Measurements from ENCODE around the gene COA1.
"Not testable (repeated sequence)": the region's sequence is repeated elsewhere in the genome, so short reads cannot be mapped to it uniquely, and the experiment has no call there.

COA1 gene

GRCh38 chr7:43716598-43716997 is 12.7 kb downstream of the COA1 start:
- CTCF ChIA-PET, result interaction anchor here (1.0 to 8.8 kb wide), 3 partner anchors 17 to 133 kb away, joined by 3 to 124 read pairs (median 68); partner anchors contain the start of gene STK17A
- POLR2A ChIA-PET, result interaction anchor here (1.1 kb wide), 1 partner anchor 134 kb away, joined by 7 read pairs; the partner anchor contains the start of gene STK17A
- DNase-seq (ENCODE audit: extremely low spot score), result no peak
- TF ChIP-seq, protein P1, sequence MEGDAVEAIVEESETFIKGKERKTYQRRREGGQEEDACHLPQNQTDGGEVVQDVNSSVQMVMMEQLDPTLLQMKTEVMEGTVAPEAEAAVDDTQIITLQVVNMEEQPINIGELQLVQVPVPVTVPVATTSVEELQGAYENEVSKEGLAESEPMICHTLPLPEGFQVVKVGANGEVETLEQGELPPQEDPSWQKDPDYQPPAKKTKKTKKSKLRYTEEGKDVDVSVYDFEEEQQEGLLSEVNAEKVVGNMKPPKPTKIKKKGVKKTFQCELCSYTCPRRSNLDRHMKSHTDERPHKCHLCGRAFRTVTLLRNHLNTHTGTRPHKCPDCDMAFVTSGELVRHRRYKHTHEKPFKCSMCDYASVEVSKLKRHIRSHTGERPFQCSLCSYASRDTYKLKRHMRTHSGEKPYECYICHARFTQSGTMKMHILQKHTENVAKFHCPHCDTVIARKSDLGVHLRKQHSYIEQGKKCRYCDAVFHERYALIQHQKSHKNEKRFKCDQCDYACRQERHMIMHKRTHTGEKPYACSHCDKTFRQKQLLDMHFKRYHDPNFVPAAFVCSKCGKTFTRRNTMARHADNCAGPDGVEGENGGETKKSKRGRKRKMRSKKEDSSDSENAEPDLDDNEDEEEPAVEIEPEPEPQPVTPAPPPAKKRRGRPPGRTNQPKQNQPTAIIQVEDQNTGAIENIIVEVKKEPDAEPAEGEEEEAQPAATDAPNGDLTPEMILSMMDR (IDR thresholded peaks at IDR 0.05; ENCODE audit: control extremely low read depth, extremely low read depth, low read depth, missing control alignments), result no peak

- DNase-seq (ENCODE audit: extremely low spot score); POLR2A ChIA-PET: not testable (repeated sequence)
- CTCF ChIA-PET, result interaction anchor here (7.5 to 8.8 kb wide), 2 partner anchors 17 to 133 kb away, joined by 68 to 124 read pairs; partner anchors contain the start of gene STK17A
These were observed 13.4 kb downstream of the COA1 start for GRCh38 chr7:43715966-43716365.

- ChIA-PET CTCF (interaction anchor here (0.6 to 2.4 kb wide), 4 partner anchors 9 to 129 kb away, joined by 3 to 8 read pairs (median 6); partner anchors contain the start of gene STK17A), POLR2A (no interaction called here)
- TF ChIP-seq, protein P1 (IDR thresholded peaks at IDR 0.05; ENCODE audit: control extremely low read depth, extremely low read depth, low read depth, missing control alignments), result no peak
- no peak for DNase-seq (ENCODE audit: extremely low spot score)
These were observed 17.8 kb downstream of the COA1 start for GRCh38 chr7:43711503-43711902.

GRCh38 chr7:43708055-43708454 is 21.3 kb downstream of the COA1 start:
- CTCF ChIA-PET, result interaction anchor here (1.1 to 1.6 kb wide), 2 partner anchors 42 to 126 kb away, joined by 3 to 4 read pairs; partner anchors contain the start of gene STK17A
- DNase-seq (ENCODE audit: extremely low spot score); POLR2A ChIA-PET: not testable (repeated sequence)

DNA sequence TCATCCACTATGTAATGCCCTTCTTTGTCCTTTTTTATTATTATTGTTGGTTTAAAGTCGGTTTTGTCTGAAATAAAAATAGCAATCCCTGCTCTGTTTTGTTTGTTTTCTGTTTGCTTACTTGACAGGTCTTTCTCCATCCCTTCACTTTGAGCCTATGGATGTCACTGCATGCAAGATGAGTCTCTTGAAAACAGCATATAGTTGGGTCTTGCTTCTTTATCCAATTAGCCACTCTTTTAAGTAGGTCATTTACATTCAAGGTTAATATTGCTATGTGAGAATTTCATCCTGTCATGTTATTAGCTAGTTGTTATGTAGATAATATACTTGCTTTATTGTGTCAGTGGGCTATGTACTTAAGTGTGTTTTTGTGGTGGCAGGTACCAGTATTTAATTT is 25.8 kb downstream of the COA1 start:
- CTCF ChIA-PET, result interaction anchor here (1.1 to 3.5 kb wide), 4 partner anchors 10 to 136 kb away, joined by 3 to 25 read pairs (median 4); partner anchors contain the start of gene STK17A
- DNase-seq (ENCODE audit: extremely low spot score), result no peak
- POLR2A ChIA-PET, result interaction anchor here (1.6 kb wide), 1 partner anchor 121 kb away, joined by 6 read pairs; the partner anchor contains the start of gene STK17A
- TF ChIP-seq, protein P1 (IDR thresholded peaks at IDR 0.05; ENCODE audit: control extremely low read depth, extremely low read depth, low read depth, missing control alignments), result no peak

DNA sequence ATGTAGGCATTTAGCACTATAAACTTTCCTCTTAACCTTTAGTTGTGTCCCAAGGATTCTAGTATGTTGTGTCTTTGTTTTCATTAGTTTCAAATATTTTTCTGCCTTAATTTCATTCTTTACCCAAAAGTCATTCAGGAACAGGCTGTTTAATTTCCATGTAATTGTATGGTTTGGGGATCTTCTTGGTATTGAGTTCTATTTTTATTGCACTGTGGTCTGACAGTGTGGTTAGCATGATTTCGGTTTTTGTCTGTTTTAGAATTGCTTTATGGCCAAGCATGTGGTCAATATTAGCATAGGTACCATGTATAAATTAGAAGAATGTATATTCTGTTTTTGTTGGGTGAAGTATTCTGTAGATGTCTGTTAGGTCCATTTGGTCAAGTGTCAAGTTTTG is 26.3 kb downstream of the COA1 start:
- DNase-seq (ENCODE audit: extremely low spot score), result no peak
- TF ChIP-seq, protein P1 (IDR thresholded peaks at IDR 0.05; ENCODE audit: control extremely low read depth, extremely low read depth, low read depth, missing control alignments), result no peak
- ChIA-PET POLR2A (no interaction called here), CTCF (interaction anchor here (2.2 to 6.8 kb wide), 2 partner anchors 121 to 224 kb away, joined by 4 to 175 read pairs; partner anchors contain the start of gene STK17A)

DNA sequence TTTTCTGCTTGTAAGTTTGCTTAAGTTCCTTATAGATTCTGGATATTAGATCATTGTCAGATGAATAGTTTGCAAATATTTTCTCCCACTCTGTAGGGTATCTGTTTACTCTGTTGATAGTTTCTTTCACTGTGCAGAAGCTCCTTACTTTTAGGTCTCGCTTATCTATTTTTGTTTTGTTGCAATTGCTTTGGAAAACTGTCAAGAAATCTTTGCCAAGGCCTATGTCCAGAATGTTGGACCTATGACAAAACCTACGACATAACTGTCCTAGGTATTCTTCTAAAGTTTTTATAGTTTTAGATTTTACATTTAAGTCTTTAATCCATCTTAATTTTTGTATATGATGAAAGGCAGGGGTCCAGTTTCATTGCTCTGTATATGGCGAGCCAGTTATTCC is 27.4 kb downstream of the COA1 start:
- DNase-seq (ENCODE audit: extremely low spot score), result no peak
- ChIA-PET POLR2A (no interaction called here), CTCF (interaction anchor here (2.2 to 6.8 kb wide), 5 partner anchors 12 to 223 kb away, joined by 4 to 175 read pairs (median 68); partner anchors contain the start of gene STK17A)
- TF ChIP-seq, protein P1 (IDR thresholded peaks at IDR 0.05; ENCODE audit: control extremely low read depth, extremely low read depth, low read depth, missing control alignments), result no peak

All from GM10248 (cell line).